Measurements from ENCODE around the gene AKAP5.
A peak's percentile ranks its signal among the peaks of the same experiment; 100 is the strongest.

Gene AKAP5

DNA sequence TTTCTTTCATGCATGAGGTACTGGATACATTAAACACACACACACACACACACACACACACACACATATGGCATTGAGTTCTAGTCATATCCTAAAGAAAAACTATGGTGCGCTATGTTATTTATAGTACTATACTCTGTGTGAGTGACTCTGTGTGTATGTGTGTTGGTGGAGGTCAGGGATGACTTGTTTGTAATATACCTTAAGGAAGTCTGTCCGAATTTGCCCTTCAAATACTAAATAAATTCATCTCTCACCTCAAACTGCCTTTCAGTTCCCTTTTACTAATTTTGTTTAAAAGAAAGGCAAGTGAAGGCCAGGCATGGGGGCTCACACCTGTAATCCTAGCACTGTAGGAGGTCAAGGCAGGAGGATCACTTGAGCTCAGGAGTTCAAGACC, 2.1 kb upstream of the AKAP5 start:
- DNase-seq = no peak

DNA sequence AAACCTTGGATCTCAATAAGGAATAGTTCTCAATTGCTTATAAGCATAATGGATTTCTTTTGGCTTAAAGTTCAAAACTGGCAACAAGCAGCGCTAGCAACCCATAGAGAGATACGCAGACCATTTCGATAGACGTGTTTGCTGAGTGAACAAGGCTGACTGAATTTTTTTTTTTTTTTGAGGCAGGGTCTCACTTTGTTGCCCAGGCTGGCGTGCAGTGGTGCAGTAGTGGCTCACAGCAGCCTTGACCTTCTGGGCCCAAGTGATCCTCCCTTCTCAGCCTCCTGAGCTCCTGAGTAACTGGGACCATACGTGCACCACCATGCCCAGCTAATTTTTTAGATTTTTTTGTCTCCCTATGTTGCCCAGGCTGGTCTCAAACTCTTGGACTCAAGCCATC, 1.4 kb upstream of the AKAP5 start:
- DNase-seq = no peak

GRCh38 chr14:64464651-64465050, 648 bp upstream of the AKAP5 start:
- DNase-seq = no peak

DNA sequence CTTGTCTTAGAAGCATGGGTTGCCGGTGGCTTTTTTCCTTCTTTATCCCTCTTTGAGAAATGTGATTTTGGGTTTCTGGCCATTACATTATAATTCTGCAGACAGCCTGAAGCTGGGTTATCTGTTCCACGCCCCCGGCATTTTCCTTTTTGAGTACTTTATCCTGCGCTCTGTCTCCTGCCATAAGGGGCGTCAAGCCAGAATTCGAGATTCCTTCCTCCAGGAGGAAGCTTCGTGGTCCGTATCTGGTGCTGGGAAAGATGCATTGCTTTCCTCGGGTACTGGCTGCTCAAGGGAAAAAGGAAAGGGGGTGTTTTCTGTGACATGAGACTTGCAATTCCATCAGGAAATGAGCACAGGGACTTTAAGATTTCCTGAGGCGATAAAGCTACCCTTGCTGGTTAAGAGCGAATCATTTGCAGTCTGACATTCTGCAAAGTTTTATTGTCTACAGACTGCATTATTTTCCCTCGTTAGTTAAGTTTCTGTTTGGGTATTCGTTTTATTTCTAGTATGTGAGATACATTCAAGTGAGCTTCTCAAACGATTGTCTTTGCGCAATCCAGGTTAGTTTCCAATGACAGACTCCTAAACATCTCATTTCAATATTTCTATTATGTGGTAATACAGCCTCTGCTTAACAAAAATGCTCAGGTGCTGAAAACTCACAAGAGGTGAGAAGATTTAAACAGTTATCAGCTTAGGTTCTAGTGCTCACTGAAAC, 694 bp downstream of the AKAP5 start:
- DNase-seq = no peak

DNA sequence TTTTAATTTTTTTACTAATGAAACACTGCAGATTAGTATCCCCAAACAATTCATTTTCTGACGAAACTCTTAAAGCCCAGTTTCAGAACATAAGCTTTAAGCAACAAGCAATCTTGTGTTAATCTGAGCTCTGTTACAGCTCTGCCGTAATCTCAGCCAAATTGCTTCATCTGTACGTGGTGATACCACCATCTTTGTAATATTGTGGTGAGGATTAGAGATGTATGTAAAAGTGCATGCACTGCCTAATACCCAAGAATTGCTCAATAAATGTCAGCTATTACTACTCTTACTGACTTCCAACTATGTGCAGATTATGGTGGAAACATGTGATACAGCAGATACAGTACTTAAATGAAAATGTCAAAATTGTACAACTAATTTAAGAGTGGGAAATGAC, 1.8 kb downstream of the AKAP5 start:
- DNase-seq = no peak

- no peak for DNase-seq
Observed at GRCh38 chr14:64467566-64467965, 2.3 kb downstream of the AKAP5 start.

DNA sequence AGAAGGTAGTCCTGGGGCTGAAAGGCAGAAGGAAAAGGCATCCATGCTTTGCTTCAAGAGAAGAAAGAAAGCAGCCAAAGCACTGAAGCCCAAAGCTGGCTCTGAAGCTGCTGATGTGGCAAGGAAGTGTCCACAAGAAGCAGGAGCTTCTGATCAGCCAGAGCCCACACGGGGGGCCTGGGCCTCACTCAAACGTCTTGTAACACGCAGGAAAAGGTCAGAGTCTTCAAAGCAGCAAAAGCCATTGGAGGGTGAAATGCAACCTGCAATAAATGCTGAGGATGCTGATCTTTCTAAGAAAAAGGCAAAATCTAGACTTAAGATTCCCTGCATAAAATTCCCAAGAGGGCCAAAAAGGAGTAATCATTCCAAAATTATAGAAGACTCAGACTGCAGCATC, 3.2 kb downstream of the AKAP5 start:
- DNase-seq = no peak

DNA sequence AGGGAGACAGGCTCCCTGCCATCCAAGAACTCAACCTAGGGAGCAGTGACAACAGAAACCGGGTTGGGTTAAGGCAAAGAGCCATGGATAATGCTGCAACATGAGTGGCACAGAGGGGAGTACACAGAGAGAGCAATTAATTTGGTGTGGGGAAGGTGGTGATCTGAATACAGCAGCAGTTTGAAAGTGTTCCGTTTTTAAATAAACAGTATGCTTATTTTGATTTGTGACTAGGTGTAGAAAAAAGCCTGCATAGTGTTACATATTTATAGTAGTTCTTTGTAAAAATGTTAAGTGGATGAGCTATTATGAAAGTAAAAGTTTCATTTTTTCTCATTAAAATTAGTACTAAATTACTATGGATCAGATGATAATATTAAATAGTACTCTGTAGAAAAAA, 8.7 kb downstream of the AKAP5 start:
- DNase-seq = no peak

- no peak for DNase-seq
Observed at GRCh38 chr14:64474698-64475097, 9.4 kb downstream of the AKAP5 start.

GRCh38 chr14:64475585-64476273, 10.4 kb downstream of the AKAP5 start:
- no peak for DNase-seq

GRCh38 chr14:64476438-64476837, 11.1 kb downstream of the AKAP5 start:
- no peak for DNase-seq

DNA sequence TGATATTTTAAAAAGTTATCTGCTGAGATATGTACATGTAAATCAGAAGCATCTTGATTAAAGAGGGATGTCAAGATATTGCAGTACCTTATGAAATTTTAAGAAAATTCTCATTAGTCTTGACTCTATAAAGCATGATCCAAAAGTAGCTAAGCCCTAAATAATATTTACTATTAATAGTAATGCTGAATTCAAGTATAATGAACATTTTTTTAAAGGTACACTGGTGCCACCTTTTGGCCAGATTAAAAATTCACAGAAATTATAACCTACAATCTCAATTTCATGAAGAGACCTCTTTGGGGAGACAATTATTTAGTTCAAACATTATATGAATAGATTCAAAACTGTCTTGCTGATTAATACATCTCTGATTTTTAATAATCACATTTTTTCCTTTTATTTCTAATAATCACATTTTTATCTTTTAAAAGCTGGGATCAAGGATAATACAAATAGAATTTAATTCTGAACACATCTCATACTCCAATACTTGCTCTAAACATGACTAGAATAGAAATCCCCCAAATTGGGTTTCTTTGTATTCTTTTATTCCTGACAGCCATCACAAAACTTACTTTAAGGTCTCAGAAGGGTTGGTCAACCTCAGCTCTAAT, 13.4 kb downstream of the AKAP5 start:
- no peak for DNase-seq

- DNase-seq = no peak
Observed at GRCh38 chr14:64488590-64489099, 23.3 kb downstream of the AKAP5 start.

GRCh38 chr14:64491637-64492036, 26.3 kb downstream of the AKAP5 start:
- no peak for DNase-seq

- no peak for DNase-seq
Observed at GRCh38 chr14:64493455-64493854, 28.2 kb downstream of the AKAP5 start.

- no peak for DNase-seq
Observed at GRCh38 chr14:64495252-64495651, 30.0 kb downstream of the AKAP5 start.

DNA sequence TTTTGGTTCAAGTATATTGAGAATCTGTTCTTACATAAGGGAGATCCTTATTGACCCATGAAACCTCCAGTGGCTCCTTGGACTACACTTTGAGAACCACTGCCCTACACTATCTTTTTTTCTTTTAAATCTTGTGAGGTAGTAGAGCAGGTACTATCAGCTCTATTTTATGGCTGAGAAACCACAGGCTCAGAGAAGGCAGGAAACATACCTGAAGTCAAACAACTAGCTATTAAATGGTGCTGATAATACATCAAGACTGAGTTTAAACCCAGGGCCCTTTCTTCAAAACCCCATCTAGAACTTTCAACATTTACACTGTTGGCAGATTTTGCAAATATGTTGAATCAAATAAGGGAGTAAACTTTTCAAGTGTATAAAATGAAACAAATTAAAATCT, 31.5 kb downstream of the AKAP5 start:
- no peak for DNase-seq

DNA sequence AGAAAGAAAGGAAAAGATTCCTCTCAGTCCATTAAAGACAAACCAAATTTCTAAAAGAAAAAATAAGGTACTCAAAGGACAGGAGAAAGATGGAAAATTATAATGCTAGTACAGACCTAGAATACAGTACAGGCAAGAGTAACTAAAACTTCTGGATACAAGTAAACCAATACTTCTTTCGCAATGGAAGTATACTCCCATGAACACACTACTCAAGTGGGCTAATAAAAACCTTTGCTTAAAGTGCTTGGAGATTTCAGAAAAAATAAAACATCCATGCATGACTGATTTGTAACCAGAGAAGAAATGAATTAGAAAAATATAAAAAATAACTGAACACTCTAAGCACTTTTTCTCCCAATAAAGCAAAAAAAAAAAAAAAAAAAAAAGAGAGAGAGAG, 34.8 kb downstream of the AKAP5 start:
- no peak for DNase-seq

DNA sequence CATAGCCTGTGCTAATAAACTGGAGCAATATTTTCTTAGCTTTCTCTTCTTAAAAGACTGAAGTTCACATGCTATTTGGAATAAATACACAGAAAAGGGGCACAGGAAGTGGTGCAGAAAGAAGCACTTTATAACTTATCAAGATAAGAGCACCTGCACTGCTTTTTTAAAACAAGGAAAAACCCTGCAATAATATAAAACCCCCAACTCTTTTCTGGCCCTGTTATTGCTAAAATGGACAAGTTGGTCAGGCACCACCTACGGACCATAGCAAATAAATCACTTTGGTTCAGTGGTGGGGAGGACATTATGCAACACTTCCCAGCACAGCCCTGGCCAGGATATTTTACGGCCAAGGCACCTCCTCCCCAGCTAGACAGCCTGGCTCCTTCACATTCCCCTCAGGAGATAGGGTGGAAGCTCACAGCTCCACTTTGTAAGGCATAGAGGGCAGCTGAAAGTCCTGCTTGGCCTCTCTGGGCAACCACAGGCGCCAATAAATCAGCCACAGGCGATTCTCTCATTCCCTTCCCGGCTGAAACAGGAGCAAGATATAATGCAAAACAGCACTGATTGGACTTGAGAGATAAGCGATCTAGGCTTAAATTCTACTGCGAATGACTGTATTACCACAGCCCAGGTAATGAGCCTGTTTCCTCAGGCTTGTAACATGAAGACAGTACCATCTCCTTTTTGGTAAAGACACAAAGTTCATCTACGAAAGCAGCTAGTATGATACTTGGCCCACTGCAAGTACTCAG, 36.3 kb downstream of the AKAP5 start:
- DNase-seq = no peak

DNA sequence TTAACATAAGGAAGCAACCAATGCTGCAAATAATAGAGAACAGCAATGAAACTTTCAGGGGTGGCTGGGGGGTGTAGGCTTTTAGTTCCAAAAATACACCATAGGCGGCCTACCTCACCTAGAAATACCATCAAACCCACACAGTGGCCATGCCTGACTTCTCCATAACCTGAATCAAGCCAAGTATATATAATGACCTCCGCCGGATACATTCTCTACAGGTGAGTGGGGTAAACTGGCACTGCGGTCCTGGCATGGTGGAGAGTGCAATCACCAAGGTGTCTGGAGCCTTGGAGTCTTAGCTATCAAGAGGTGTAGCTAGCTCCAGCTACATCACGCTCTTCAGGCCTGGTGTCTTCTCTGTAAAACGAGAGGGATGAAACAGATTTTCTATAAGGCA, 37.2 kb downstream of the AKAP5 start:
- DNase-seq = peak; percentile 14

GRCh38 chr14:64502887-64503433, 37.7 kb downstream of the AKAP5 start:
- peak; percentile 16 for DNase-seq

DNA sequence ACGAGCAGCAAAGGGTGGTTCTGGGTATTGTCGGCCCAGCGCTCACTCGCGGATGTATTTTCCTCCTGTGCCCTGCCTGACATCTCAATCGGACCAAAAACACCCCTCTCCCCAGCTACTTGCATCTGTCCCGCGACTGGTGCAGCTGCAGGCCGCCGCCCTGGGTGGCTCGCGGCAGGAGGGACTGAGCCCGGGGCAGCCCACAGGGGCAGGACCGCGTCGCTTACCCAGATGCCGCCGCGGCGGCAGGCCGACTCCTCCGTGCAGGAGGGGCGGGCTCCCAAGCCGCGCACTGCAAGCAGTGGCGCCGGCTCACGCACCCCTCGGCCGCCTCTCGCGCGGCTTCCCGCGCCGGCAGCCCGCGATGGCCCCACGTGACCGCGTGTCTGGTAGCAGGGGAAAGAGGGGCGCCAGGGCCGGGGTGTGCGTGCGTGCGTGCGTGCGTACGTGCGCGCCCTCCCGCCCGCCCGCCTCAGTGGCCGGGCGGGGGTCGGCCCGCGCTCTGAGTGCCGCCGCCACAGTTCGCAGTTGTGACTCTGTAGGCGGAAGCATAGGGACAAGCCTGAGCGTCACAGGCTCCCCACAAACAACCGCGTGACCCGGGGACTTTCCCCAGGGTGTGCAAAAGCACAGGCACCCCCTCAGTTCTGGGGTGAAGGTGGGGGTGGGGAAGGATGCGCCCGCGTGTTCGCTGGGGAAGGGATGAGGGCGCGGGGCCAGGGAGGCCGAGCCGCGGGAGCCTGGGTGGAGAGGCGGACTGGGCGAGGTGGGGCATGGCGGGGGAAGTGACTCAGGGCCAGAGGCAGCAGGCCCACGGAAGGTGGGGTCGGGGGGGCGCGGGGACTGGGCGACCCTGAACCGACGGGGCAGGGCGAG, 38.4 kb downstream of the AKAP5 start, which contains the start of gene ZBTB25:
TSS of gene ZBTB25 (minus strand) at position 405 of the 876 bp plus-strand sequence. CDS start 13,305 bp downstream, outside the sequence.
- peak; percentile 95 for DNase-seq
